Epithelial cell of proximal tubule (primary cell): ENCODE measurements around the gene MEIS1. TPM values are rescaled to one million over a fixed set of nuclear protein-coding genes. Genes with fewer than 3 reads are reported as not detected.
A peak's percentile ranks its signal among the peaks of the same experiment; 100 is the strongest.

Experiments
- DNase-seq: peaks from one replicate; pipeline ENCODE4 v3.0.0-alpha.2; 2011; ENCODE audit warnings: low read depth
- H3K4me3 ChIP-seq: 2 replicates; pipeline ENCODE4 v1.5.1; 2011; ENCODE audit warnings: low read depth, mild to moderate bottlenecking, low read length
- total RNA-seq: library from RNA; depleted of rRNA; stranded (reverse); fragments of >200 nt; gene quantifications from 2 replicates; pipeline ENCODE4 v1.2.3, GENCODE V29; 2015
- TF ChIP-seq, protein P1 (sequence below): conservative IDR thresholded peaks from 2 replicates; pipeline ENCODE4 v1.5.1; 2012; ENCODE audit warnings: low read depth, mild to moderate bottlenecking, low read length

Gene MEIS1
- total RNA-seq, 1 donor from 2014 or later = 0.23 TPM

DNA sequence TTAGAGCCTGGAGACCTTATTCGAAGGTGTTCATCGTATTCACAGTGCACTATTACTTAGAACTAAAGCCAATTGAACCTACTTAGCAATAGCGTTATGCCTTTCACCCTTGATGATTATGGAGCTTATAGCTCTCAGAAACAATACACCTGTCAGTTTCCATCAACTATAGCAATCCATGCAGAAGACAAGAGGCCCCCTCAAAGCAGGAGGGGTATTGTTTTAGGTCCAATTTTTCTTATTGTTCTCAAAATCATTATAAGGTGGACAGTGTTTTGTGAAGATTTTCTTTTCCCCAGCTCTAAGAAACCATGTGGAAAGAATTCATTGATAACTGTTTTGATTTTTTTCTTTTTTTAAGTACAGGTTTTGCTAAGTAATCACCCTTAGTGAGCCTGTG is 135.5 kb downstream of the MEIS1 start:
- TF ChIP-seq, protein P1, sequence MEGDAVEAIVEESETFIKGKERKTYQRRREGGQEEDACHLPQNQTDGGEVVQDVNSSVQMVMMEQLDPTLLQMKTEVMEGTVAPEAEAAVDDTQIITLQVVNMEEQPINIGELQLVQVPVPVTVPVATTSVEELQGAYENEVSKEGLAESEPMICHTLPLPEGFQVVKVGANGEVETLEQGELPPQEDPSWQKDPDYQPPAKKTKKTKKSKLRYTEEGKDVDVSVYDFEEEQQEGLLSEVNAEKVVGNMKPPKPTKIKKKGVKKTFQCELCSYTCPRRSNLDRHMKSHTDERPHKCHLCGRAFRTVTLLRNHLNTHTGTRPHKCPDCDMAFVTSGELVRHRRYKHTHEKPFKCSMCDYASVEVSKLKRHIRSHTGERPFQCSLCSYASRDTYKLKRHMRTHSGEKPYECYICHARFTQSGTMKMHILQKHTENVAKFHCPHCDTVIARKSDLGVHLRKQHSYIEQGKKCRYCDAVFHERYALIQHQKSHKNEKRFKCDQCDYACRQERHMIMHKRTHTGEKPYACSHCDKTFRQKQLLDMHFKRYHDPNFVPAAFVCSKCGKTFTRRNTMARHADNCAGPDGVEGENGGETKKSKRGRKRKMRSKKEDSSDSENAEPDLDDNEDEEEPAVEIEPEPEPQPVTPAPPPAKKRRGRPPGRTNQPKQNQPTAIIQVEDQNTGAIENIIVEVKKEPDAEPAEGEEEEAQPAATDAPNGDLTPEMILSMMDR = no peak
- no peak overlapping the region for H3K4me3 ChIP-seq
- no peak for DNase-seq

- TF ChIP-seq, protein P1 = no peak
- no peak overlapping the region for H3K4me3 ChIP-seq
- DNase-seq = no peak
Observed at GRCh38 chr2:66571918-66572317, 137.0 kb downstream of the MEIS1 start.

DNA sequence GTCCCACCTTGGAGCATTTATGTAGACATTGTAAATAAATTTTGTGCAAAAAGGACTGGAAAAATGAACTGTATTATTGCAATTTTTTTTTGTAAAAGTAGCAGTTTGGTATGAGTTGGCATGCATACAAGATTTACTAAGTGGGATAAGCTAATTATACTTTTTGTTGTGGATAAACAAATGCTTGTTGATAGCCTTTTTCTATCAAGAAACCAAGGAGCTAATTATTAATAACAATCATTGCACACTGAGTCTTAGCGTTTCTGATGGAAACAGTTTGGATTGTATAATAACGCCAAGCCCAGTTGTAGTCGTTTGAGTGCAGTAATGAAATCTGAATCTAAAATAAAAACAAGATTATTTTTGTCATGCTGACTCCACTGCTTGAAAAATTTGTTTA is 137.5 kb downstream of the MEIS1 start:
- DNase-seq = no peak
- no peak overlapping the region for H3K4me3 ChIP-seq
- TF ChIP-seq, protein P1 = no peak

- no peak for DNase-seq
- TF ChIP-seq, protein P1 = no peak
- H3K4me3 ChIP-seq = no peak overlapping the region
Observed at GRCh38 chr2:66573416-66573815, 138.5 kb downstream of the MEIS1 start.

- TF ChIP-seq, protein P1 = no peak
- H3K4me3 ChIP-seq = peak overlapping the region; percentile 21
- DNase-seq = no peak
Observed at GRCh38 chr2:66573821-66574233, 138.9 kb downstream of the MEIS1 start.

DNA sequence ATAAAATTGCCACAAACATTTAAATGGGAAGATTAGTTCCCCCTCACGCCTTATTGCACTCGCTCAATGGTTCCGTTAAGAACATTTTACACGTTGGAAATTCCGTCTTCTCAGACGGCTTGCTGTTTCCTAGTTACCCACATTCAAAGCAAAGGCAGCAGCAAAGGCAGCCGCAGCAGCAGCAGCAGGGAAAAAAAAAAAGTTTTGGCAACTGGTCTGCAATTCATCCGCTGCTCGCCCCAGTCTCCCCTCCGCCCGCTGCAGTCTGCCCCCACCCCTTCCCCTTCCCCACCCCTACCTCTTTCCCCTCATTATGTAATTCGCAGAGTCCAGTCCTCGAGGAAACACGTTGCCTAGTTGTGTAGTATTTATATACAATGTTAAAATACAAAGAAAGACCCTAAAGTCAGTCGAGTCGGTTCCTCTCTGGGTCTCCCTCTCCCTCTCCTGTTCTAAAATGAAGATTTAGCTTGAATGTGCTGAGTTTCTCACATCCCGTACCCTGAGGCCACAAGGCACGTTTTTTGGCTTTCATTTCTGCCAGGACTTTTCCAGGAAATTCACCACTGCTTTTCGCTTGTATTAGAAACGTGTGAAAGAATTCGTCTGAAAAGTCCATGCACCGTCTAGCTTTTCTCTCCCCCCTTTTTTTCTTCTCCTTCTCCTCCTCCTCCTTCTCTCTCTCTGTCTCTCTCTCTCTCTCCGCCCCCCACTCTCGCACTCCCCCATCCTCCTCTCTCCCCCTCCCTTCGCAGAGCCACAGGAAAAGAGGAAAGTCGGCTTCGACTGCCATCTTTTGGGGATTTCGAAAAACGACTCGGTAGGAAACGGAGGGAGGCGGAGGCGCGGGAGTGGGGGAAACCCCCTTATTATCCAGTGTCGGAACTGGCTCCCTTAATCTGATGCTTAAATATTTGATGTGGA is 140.0 kb downstream of the MEIS1 start:
- DNase-seq = peak; percentile 37
- peak overlapping the region; percentile 52 for H3K4me3 ChIP-seq
- TF ChIP-seq, protein P1 = peak; percentile 71
